Activated CD8-positive, alpha-beta memory T cell treated with anti-CD3 and anti-CD28 coated beads for 1 hour (primary cell): ENCODE data around the gene SOST.

Experiments used
- DNase-seq, 2 donors: peaks; one replicate each; pipeline ENCODE4 v3.0.0-alpha.2; 2020; ENCODE audit warnings: low read depth in 1 of 2; ENCODE audit errors: extremely low read depth in 1 of 2

SOST gene

DNA sequence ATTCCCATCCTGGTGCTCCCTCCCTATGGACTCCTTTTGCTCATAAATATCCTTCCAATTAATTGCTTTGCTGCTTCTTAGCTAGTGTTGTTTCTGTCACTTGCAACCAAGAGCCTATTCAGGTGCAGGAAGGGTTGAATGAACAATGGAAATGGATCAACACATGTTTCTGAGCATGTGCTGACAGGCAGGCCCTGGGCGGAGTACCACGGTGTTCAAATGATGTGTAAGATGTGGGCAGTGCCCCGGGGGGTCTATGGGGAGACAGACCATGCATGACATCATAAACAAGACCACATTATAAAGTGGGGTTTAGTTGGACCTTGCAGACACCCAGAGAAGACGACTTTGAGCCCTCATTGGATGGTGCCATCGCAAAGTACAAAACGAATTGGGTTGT, 48.5 kb downstream of the SOST start:
- DNase-seq: no peak

DNA sequence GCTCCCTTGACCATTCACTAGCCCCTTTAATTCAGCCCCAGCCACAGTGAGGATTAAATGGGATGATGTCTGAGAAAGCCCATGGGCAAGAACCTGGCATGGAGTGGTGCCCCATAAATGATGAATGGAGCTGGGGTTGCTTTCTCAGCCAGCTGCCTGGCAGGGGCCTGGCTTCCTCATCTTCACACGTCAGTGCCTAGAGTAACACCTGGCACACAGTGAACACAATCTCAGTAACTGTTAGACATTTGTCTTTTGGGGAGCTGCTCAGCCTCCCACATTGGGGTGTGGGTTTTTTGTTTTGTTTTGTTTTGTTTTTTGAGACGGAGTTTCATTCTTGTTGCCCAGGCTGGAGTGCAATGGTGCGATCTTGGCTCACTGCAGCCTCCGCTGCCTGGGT, 49.4 kb downstream of the SOST start:
- no peak for DNase-seq

DNA sequence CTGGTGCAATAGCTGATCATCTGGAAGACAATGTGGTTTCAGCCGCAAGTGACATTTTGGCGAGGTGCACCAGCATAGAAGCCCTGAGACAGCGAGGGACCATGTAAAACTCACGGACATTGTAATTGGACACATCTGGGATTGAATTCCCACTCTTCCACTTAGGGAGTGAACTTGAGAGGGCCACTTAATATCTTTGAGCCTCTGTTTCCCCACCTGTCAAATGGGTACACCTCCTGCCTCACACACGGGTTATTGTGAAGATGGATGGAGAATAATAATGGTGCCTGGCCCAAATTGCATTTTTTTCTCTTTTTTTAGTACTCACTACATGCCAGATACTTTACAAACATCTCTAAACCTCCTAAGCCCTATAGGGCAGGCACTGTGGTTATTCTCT, 51.4 kb downstream of the SOST start:
- DNase-seq: no peak

DNA sequence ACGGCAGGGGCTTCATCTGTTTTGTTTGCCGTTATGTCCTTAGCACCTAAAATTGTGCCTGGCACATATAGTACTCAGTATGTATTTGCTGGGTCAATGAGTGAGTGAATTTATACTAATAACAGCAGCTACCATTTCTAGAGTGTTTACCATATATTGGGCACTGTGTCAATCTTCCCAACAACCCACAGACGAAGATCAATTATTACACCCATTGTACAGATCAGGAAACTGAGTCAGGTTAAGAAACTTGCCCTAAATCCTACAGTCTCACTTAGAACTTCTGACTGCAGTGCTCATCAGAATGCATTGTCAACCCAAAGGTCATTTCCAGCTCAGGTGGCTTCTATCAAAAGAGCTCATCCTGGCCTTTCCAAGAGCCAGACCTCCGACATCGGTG, 52.4 kb downstream of the SOST start:
- no peak for DNase-seq
